Spleen (tissue), 11 donors: Measurements from ENCODE around the gene TC2N. TPM values are rescaled to one million over a fixed set of nuclear protein-coding genes. Genes with fewer than 3 reads are reported as not detected.

Experiments used
- DNase-seq: peaks from one replicate; pipeline ENCODE4 v3.0.0-alpha.2; 2020
- H3K27ac ChIP-seq, 8 donors: fragments of 200-600 bp; sonication (generic) in 7 of 8; 1 replicate in 4 of 8; 2 replicates in 4 of 8; pipeline versions ENCODE4 v1.5.0 to v1.8.0; 2016 to 2021; ENCODE audit warnings: inconsistent platforms in 4 of 8, mild to moderate bottlenecking in 4 of 8, moderate library complexity in 1 of 8
- H3K27me3 ChIP-seq, 7 donors: fragments of 200-600 bp; sonication (generic) in 6 of 7; replicated peaks in 1 of 7; 1 replicate in 4 of 7; 2 replicates in 3 of 7; pipeline versions ENCODE4 v1.5.0 to v1.8.0; 2016 to 2021; ENCODE audit warnings: inconsistent platforms in 3 of 7, mild to moderate bottlenecking in 1 of 7
- H3K36me3 ChIP-seq, 6 donors: fragments of 200-600 bp; sonication (generic) in 5 of 6; 1 replicate in 4 of 6; 2 replicates in 2 of 6; pipeline versions ENCODE4 v1.5.0 to v1.8.0; 2016 to 2021; ENCODE audit warnings: inconsistent platforms in 2 of 6
- H3K4me1 ChIP-seq, 6 donors: fragments of 200-600 bp; sonication (generic) in 5 of 6; 1 replicate in 3 of 6; 2 replicates in 3 of 6; pipeline versions ENCODE4 v1.5.0 to v1.8.0; 2016 to 2021; ENCODE audit warnings: inconsistent platforms in 3 of 6
- H3K4me3 ChIP-seq, 8 donors: fragments of 200-600 bp; sonication (generic) in 7 of 8; 1 replicate in 4 of 8; 2 replicates in 4 of 8; pipeline versions ENCODE4 v1.5.0 to v1.8.0; 2016 to 2021; ENCODE audit warnings: inconsistent platforms in 4 of 8, mild to moderate bottlenecking in 4 of 8, moderate library complexity in 2 of 8
- H3K9me3 ChIP-seq, 8 donors: fragments of 200-600 bp; sonication (generic) in 7 of 8; 1 replicate in 4 of 8; 2 replicates in 4 of 8; pipeline versions ENCODE4 v1.5.0 to v1.8.0; 2016 to 2021; ENCODE audit warnings: inconsistent platforms in 4 of 8
- CTCF ChIP-seq, 11 experiments: fragments of 200-600 bp in 7 of 11; fragments of 450-650 bp in 4 of 11; sonication (generic) in 4 of 11; IDR thresholded peaks in 8 of 11; conservative IDR thresholded peaks in 3 of 11; 1 replicate in 7 of 11; 2 replicates in 4 of 11; pipeline versions ENCODE4 v1.4.0 to v1.8.0; 2016 to 2021; ENCODE audit warnings: antibody characterized with exemption in 11 of 11, inconsistent platforms in 4 of 11, mild to moderate bottlenecking in 1 of 11
- POLR2A ChIP-seq, 3 donors: fragments of 450-650 bp; IDR thresholded peaks; one replicate each; pipeline ENCODE4 v1.5.1; 2017; ENCODE audit warnings: antibody characterized with exemption in 3 of 3, mild to moderate bottlenecking in 1 of 3
- POLR2AphosphoS5 ChIP-seq, 3 donors: sonication (generic); formaldehyde crosslinking; IDR thresholded peaks; one replicate each; pipeline ENCODE4 v1.5.1; 2017; ENCODE audit warnings: antibody characterized with exemption in 3 of 3
- WGBS, 5 donors: extraction: QIAGEN DNeasy Blood & Tissue Kit in 3 of 5; methylation state at CpG; one replicate each; pipeline versions ENCODE4 v1.1.5 to v1.1.7; 2013 to 2018; 5-methylcytosine and 5-hydroxymethylcytosine counted together
- intact Hi-C: fragments of 100-400 bp; cut with DNase I; formaldehyde crosslinking; loops from one replicate; pipeline ENCODE4 v1.15.0; 2023; ENCODE audit warnings: low total_unique reads
- polyA plus RNA-seq, 3 donors: library from polyadenylated mRNA; stranded (reverse); fragments of 200-250 nt; gene quantifications; one replicate each; pipeline ENCODE4 v1.2.1, GENCODE V29; 2013
- total RNA-seq, 7 donors: library from RNA; depleted of rRNA in 3 of 7; stranded (reverse); fragments of >200 nt in 3 of 7; fragmentation: NEBNext Ultra II Directional in 4 of 7; extraction: Animal tissue kit (Norgen Biotek cat#: 25700) in 4 of 7; gene quantifications; one replicate each; pipeline versions ENCODE4 v1.1.0 to v1.2.1, GENCODE V29; 2016 to 2021
- donor health status: healthy with polysubstance abuse.
- donor health status: DM: no; HTN: no; CAD: no; lungs with moderate emphysema.
- donor health status: DM: no; HTN: no; CAD: no.
- donor health status: Bipolar disorder and iron deficiency.
- donor health status: healthy.
- donor health status: DM: no; HTN: no; CAD: no.
- donor health status: DM: yes; HTN: yes; CAD: no.

Gene TC2N
- total and polyA plus RNA-seq, 10 donors, result 5.3 to 50.7 (median 35.5) TPM

GRCh38 chr14:91786188-91786587 is 81.1 kb downstream of the TC2N start:
- Histone ChIP-seq H3K9me3 (no peaks in the 10 kb centered on the region), H3K36me3 (peaks cover 0 to 58% (median 2%) of the 10 kb centered on the region in 6 donors), H3K4me3 (no peak overlapping the region), H3K27me3 (no peaks in the 10 kb centered on the region), H3K4me1 (no peaks in the 10 kb centered on the region), H3K27ac (no peak overlapping the region)
- 88 to 93% (median 91%) methylated on average over 2 of the region's 2 CpGs for WGBS, 5 donors
- TF ChIP-seq POLR2A (IDR thresholded peaks at IDR 0.05) (no peak), CTCF (IDR thresholded peaks at IDR 0.05 in 8 of 11, conservative IDR thresholded peaks at IDR 0.05 in 3 of 11) (no peak), POLR2AphosphoS5 (IDR thresholded peaks at IDR 0.05) (no peak)
- intact Hi-C loops, result no loop called here
- no peak for DNase-seq

GRCh38 chr14:91780452-91780851 is 86.9 kb downstream of the TC2N start:
- WGBS, 5 donors, result 26 to 48% (median 40%) methylated on average over 3 of the region's 3 CpGs
- H3K36me3 ChIP-seq, result peaks cover 0 to 78% (median 0%) of the 10 kb centered on the region in 6 donors
- TF ChIP-seq POLR2A (IDR thresholded peaks at IDR 0.05) (no peak), CTCF (IDR thresholded peaks at IDR 0.05 in 8 of 11, conservative IDR thresholded peaks at IDR 0.05 in 3 of 11) (no peak), POLR2AphosphoS5 (IDR thresholded peaks at IDR 0.05) (no peak)

GRCh38 chr14:91778217-91778616 is 89.1 kb downstream of the TC2N start:
- Histone ChIP-seq H3K4me1 (peaks cover 0 to 13% (median 4%) of the 10 kb centered on the region in 6 donors), H3K9me3 (no peaks in the 10 kb centered on the region), H3K4me3 (no peak overlapping the region), H3K27ac (no peak overlapping the region), H3K27me3 (no peaks in the 10 kb centered on the region), H3K36me3 (peaks cover 0 to 55% (median 0%) of the 10 kb centered on the region in 6 donors)
- intact Hi-C loops, result no loop called here
- WGBS, 5 donors, result 93 to 99% (median 95%) methylated on average over 2 of the region's 2 CpGs
- TF ChIP-seq CTCF (IDR thresholded peaks at IDR 0.05 in 8 of 11, conservative IDR thresholded peaks at IDR 0.05 in 3 of 11), result no peak
- no peak for TF ChIP-seq POLR2A (IDR thresholded peaks at IDR 0.05)
- no peak for TF ChIP-seq POLR2AphosphoS5 (IDR thresholded peaks at IDR 0.05)
- no peak for DNase-seq

More at GRCh38 chr14:91780452-91780851, 86.9 kb downstream of the TC2N start:
- no peaks in the 10 kb centered on the region for H3K27me3 ChIP-seq
- intact Hi-C loops, result no loop called here
- no peak overlapping the region for H3K27ac ChIP-seq
- H3K4me1 ChIP-seq, result no peaks in the 10 kb centered on the region
- DNase-seq, result no peak
- H3K9me3 ChIP-seq, result no peaks in the 10 kb centered on the region
- H3K4me3 ChIP-seq, result no peak overlapping the region

- Histone ChIP-seq H3K9me3 (no peaks in the 10 kb centered on the region), H3K36me3 (peaks cover 0 to 23% (median 0%) of the 10 kb centered on the region in 6 donors), H3K4me1 (peaks cover 0 to 13% (median 4%) of the 10 kb centered on the region in 6 donors), H3K27me3 (no peaks in the 10 kb centered on the region), H3K4me3 (no peak overlapping the region), H3K27ac (no peak overlapping the region)
- intact Hi-C loops, result no loop called here
- TF ChIP-seq CTCF (IDR thresholded peaks at IDR 0.05 in 8 of 11, conservative IDR thresholded peaks at IDR 0.05 in 3 of 11) (no peak), POLR2A (IDR thresholded peaks at IDR 0.05) (no peak), POLR2AphosphoS5 (IDR thresholded peaks at IDR 0.05) (no peak)
- no peak for DNase-seq
- WGBS, 5 donors, result 28 to 59% (median 39%) methylated on average over 5 of the region's 5 CpGs
These were observed 92.9 kb downstream of the TC2N start for GRCh38 chr14:91774140-91775096.
